Mammary epithelial cell (primary cell): ENCODE data around the gene CNTNAP2.

Source experiments
- EZH2 ChIP-seq: IDR thresholded peaks from 2 replicates; pipeline ENCODE4 v1.6.1; 2012; ENCODE audit warnings: low read length, inconsistent platforms, borderline replicate concordance
- TF ChIP-seq, protein P1 (sequence below), 2 donors: IDR thresholded peaks in 1 of 2; conservative IDR thresholded peaks in 1 of 2; 2 replicates each; pipeline ENCODE4 v1.5.1; 2011 to 2012; ENCODE audit warnings: inconsistent platforms in 2 of 2, low read length in 2 of 2, mild to moderate bottlenecking in 2 of 2, control low read depth in 1 of 2, low read depth in 1 of 2; ENCODE audit not compliant: insufficient read depth in 1 of 2; ENCODE audit errors: extremely low read depth in 1 of 2

DNA sequence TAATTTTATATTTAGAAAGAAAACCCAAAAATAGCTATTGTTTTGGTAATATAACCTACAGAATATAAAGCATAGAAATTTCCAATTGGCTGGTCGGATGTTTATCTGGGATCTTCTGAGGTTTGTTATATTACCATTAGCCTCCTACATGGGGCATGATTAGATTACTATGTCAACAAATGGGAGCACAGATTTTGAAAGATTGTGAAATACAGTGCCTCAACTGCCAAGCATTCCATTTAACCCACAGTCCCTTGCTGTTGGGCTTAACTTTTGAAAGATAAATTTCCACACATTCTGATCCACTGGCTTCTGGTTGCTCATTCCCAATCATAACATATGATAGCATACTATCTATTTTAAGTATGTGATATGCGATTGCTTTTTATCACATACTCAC lies 2018.5 kb downstream of the CNTNAP2 start:
- TF ChIP-seq, protein P1, sequence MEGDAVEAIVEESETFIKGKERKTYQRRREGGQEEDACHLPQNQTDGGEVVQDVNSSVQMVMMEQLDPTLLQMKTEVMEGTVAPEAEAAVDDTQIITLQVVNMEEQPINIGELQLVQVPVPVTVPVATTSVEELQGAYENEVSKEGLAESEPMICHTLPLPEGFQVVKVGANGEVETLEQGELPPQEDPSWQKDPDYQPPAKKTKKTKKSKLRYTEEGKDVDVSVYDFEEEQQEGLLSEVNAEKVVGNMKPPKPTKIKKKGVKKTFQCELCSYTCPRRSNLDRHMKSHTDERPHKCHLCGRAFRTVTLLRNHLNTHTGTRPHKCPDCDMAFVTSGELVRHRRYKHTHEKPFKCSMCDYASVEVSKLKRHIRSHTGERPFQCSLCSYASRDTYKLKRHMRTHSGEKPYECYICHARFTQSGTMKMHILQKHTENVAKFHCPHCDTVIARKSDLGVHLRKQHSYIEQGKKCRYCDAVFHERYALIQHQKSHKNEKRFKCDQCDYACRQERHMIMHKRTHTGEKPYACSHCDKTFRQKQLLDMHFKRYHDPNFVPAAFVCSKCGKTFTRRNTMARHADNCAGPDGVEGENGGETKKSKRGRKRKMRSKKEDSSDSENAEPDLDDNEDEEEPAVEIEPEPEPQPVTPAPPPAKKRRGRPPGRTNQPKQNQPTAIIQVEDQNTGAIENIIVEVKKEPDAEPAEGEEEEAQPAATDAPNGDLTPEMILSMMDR (conservative IDR thresholded peaks at IDR 0.05 in 1 of 2, IDR thresholded peaks at IDR 0.05 in 1 of 2; ENCODE audit: extremely low read depth in 1 of 2, insufficient read depth in 1 of 2, low read depth in 1 of 2, low read length in 2 of 2), result no peak
- no peak for TF ChIP-seq EZH2
